ENCODE results near the gene MYT1. TPM values are rescaled to one million over a fixed set of nuclear protein-coding genes. Genes with fewer than 3 reads are reported as not detected.
A peak's percentile ranks its signal among the peaks of the same experiment; 100 is the strongest.

The MYT1 gene
- total RNA-seq, 1 experiment from 2014 or later = 7.1 TPM

GRCh38 chr20:64130876-64131275 lies 33.4 kb upstream of the MYT1 start:
- Histone ChIP-seq H3K27me3 (ENCODE audit: insufficient read depth, low read length) (no peaks in the 10 kb centered on the region), H3K36me3 (ENCODE audit: control insufficient read depth in 1 of 2, insufficient read depth in 2 of 2, low read length in 2 of 2) (no peaks in the 10 kb centered on the region), H3K79me2 (ENCODE audit: insufficient read depth, low read length) (no peaks in the 10 kb centered on the region), H3K4me1 (ENCODE audit: control insufficient read depth in 1 of 2, insufficient read depth in 2 of 2, low read length in 2 of 2) (no peaks in the 10 kb centered on the region), H3K9ac (ENCODE audit: low read length) (no peak overlapping the region), H3K27ac (ENCODE audit: low read depth, low read length) (no peak overlapping the region), H4K20me1 (ENCODE audit: insufficient read depth) (no peaks in the 10 kb centered on the region), H3K9me3 (ENCODE audit: control insufficient read depth in 1 of 2, insufficient read depth in 1 of 2, low read depth in 1 of 2, low read length in 2 of 2) (no peaks in the 10 kb centered on the region), H2AFZ (ENCODE audit: low read depth, low read length, poor library complexity, severe bottlenecking) (no peak overlapping the region), H3K4me2 (ENCODE audit: low read length) (no peak overlapping the region), H3K9me2 (ENCODE audit: insufficient read depth) (no peaks in the 10 kb centered on the region), H3K4me3 (replicated peaks in 1 of 2; ENCODE audit: low read depth in 1 of 2, low read length in 2 of 2) (no peak overlapping the region)
- ChIA-PET CTCF (no interaction called here), POLR2A (no interaction called here), RAD21 (ENCODE audit: low non-redundant PET in 1 of 2, low total read pairs in 2 of 2, uncharacterized antibody in 2 of 2, unreplicated experiment in 2 of 2) (no interaction called here)
- no peak for DNase-seq (ENCODE audit: low read depth, low spot score)
- intact Hi-C loops (cut with micrococcal nuclease) = no loop called here
- BruUV-seq (replicated peaks) = no TSS peak
- ATAC-seq = no peak
- TF ChIP-seq ZNF274 (IDR thresholded peaks at IDR 0.05; ENCODE audit: low read depth, low read length) (no peak), ZFX (IDR thresholded peaks at IDR 0.05) (no peak), ELF1 (IDR thresholded peaks at IDR 0.05; ENCODE audit: borderline replicate concordance, low read depth) (no peak), YY1 (IDR thresholded peaks at IDR 0.05; ENCODE audit: extremely low read depth, insufficient replicate concordance, low read depth, low read length) (no peak), EZH2phosphoT487 (IDR thresholded peaks at IDR 0.05; ENCODE audit: borderline replicate concordance) (no peak), CEBPB (IDR thresholded peaks at IDR 0.05; ENCODE audit: low read depth) (no peak)

- Histone ChIP-seq H3K27me3 (ENCODE audit: insufficient read depth, low read length) (no peaks in the 10 kb centered on the region), H3K4me1 (ENCODE audit: control insufficient read depth in 1 of 2, insufficient read depth in 2 of 2, low read length in 2 of 2) (no peaks in the 10 kb centered on the region), H3K9me3 (ENCODE audit: control insufficient read depth in 1 of 2, insufficient read depth in 1 of 2, low read depth in 1 of 2, low read length in 2 of 2) (no peaks in the 10 kb centered on the region), H3K4me2 (ENCODE audit: low read length) (no peak overlapping the region), H4K20me1 (ENCODE audit: insufficient read depth) (no peaks in the 10 kb centered on the region), H3K27ac (ENCODE audit: low read depth, low read length) (no peak overlapping the region), H3K9me2 (ENCODE audit: insufficient read depth) (no peaks in the 10 kb centered on the region), H3K9ac (ENCODE audit: low read length) (no peak overlapping the region), H2AFZ (ENCODE audit: low read depth, low read length, poor library complexity, severe bottlenecking) (no peak overlapping the region), H3K36me3 (ENCODE audit: control insufficient read depth in 1 of 2, insufficient read depth in 2 of 2, low read length in 2 of 2) (no peaks in the 10 kb centered on the region), H3K4me3 (replicated peaks in 1 of 2; ENCODE audit: low read depth in 1 of 2, low read length in 2 of 2) (no peak overlapping the region), H3K79me2 (ENCODE audit: insufficient read depth, low read length) (no peaks in the 10 kb centered on the region)
- CTCF ChIA-PET = interaction anchor here (0.6 kb wide), 2 partner anchors 29 to 751 kb away, joined by 3 read pairs; no protein-coding TSS in a partner anchor
- POLR2A ChIA-PET = no interaction called here
- peak; percentile 92 for ATAC-seq
- BruUV-seq (replicated peaks) = no TSS peak
- intact Hi-C loops (cut with micrococcal nuclease) = no loop called here
- RAD21 ChIA-PET (ENCODE audit: low non-redundant PET in 1 of 2, low total read pairs in 2 of 2, uncharacterized antibody in 2 of 2, unreplicated experiment in 2 of 2) = no interaction called here
- DNase-seq (ENCODE audit: low read depth, low spot score) = no peak
- TF ChIP-seq EZH2 (IDR thresholded peaks at IDR 0.05) = no peak
- no peak for TF ChIP-seq YY1 (IDR thresholded peaks at IDR 0.05; ENCODE audit: extremely low read depth, insufficient replicate concordance, low read depth, low read length)
- peak; percentile 26 to 42 (median 40); a peak in 4 of 6 replicates for TF ChIP-seq CTCF (IDR thresholded peaks at IDR 0.05 in 2 of 3, conservative IDR thresholded peaks at IDR 0.05 in 1 of 3; ENCODE audit: borderline replicate concordance in 1 of 3, insufficient read depth in 1 of 3, low read depth in 2 of 3, low read length in 2 of 3)
- TF ChIP-seq EGR1 (IDR thresholded peaks at IDR 0.05; ENCODE audit: low read depth) = no peak
- TF ChIP-seq SRF (IDR thresholded peaks at IDR 0.05; ENCODE audit: low read depth) = no peak
- TF ChIP-seq SP1 (IDR thresholded peaks at IDR 0.05; ENCODE audit: low read depth) = no peak
- no peak for TF ChIP-seq REST (IDR thresholded peaks at IDR 0.05; ENCODE audit: low read depth)
- peak; percentile 36; the same call in 1 of the 2 replicates for TF ChIP-seq RAD21 (IDR thresholded peaks at IDR 0.05; ENCODE audit: low read depth)
- no peak for TF ChIP-seq ELF1 (IDR thresholded peaks at IDR 0.05; ENCODE audit: borderline replicate concordance, low read depth)
- no peak for TF ChIP-seq JUND (IDR thresholded peaks at IDR 0.05)
- TF ChIP-seq ZNF274 (IDR thresholded peaks at IDR 0.05; ENCODE audit: low read depth, low read length) = no peak
- TF ChIP-seq POLR2A (IDR thresholded peaks at IDR 0.05; ENCODE audit: borderline replicate concordance, extremely low read depth, insufficient read depth, insufficient read length) = no peak
- TF ChIP-seq POLR2AphosphoS5 (IDR thresholded peaks at IDR 0.05; ENCODE audit: low read depth, low read length) = no peak
- TF ChIP-seq FOSL1 (IDR thresholded peaks at IDR 0.05; ENCODE audit: low read depth) = no peak
Measured at GRCh38 chr20:64131406-64131805, 32.8 kb upstream of the MYT1 start.

Measured in HCT116 (cell line).